Measurements from ENCODE around the gene TKT. TPM values are rescaled to one million over a fixed set of nuclear protein-coding genes. Genes with fewer than 3 reads are reported as not detected.
A peak's percentile ranks its signal among the peaks of the same experiment; 100 is the strongest.

TKT gene
- total and polyA plus RNA-seq, 2 of the 13 experiments (the other 11 are each of a cell fraction or from before 2014, with no cell fraction given): 150 to 238 TPM

DNA sequence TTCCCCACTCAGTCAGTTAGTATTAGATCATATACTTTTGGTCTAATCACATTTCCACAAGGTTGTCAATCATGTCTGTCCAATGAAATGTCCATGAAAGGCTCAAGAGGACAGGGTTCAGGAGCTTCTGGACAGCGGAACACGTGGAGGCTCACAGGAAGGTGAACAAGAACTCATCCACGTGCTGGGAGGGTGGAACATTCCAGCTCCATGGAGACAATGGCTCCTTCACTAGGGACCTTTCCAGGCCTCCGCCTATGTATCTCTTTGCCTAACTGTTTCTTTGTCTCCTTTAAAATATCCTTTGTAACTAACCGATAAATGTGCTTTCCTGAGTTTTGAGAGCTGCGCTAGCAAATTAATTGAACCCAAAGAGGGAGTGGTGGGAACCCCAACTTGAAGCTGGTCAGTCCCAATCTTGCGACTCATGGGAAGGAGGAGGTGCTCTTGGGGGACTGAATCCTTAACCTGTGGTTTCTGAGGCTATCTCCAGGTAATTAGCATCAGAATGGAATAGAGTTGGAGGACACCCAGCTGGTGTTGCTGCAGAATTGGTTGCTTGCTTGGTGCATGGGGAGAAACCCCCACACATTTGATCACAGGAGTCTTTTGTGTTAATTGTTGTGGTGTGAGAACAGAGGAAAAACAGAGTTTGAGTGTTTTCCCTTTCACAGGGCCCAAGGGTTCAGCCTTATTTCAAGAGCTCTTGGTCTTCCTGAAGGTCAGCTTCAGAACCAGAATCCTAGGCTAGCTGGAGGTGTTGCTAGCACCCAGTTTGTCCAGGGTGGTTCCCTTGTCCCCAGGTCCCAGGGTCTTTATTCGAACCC is 3.0 kb upstream of the TKT start (continued):
- TF ChIP-seq, protein P1, sequence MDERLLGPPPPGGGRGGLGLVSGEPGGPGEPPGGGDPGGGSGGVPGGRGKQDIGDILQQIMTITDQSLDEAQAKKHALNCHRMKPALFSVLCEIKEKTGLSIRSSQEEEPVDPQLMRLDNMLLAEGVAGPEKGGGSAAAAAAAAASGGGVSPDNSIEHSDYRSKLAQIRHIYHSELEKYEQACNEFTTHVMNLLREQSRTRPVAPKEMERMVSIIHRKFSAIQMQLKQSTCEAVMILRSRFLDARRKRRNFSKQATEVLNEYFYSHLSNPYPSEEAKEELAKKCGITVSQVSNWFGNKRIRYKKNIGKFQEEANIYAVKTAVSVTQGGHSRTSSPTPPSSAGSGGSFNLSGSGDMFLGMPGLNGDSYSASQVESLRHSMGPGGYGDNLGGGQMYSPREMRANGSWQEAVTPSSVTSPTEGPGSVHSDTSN (CRISPR knock-in tag; IDR thresholded peaks at IDR 0.05): peak; percentile 28; the same call in 1 of the 2 replicates
- no peak for TF ChIP-seq MXD4 (CRISPR knock-in tag; IDR thresholded peaks at IDR 0.05)
- TF ChIP-seq ZNF10 (CRISPR knock-in tag; IDR thresholded peaks at IDR 0.05; ENCODE audit: borderline replicate concordance, low read depth): no peak
- no peak for TF ChIP-seq ZNF124 (CRISPR knock-in tag; IDR thresholded peaks at IDR 0.05)
- TF ChIP-seq MED1 (CRISPR knock-in tag; IDR thresholded peaks at IDR 0.05): peak; percentile 41; the same call in 1 of the 2 replicates
- TF ChIP-seq HOXA5 (CRISPR knock-in tag; IDR thresholded peaks at IDR 0.05): no peak
- peak; percentile 62; the same call in 1 of the 2 replicates for TF ChIP-seq BORCS8-MEF2B (CRISPR knock-in tag; IDR thresholded peaks at IDR 0.05)
- TF ChIP-seq ZNF772 (CRISPR knock-in tag; IDR thresholded peaks at IDR 0.05): no peak
- TF ChIP-seq, protein P2, sequence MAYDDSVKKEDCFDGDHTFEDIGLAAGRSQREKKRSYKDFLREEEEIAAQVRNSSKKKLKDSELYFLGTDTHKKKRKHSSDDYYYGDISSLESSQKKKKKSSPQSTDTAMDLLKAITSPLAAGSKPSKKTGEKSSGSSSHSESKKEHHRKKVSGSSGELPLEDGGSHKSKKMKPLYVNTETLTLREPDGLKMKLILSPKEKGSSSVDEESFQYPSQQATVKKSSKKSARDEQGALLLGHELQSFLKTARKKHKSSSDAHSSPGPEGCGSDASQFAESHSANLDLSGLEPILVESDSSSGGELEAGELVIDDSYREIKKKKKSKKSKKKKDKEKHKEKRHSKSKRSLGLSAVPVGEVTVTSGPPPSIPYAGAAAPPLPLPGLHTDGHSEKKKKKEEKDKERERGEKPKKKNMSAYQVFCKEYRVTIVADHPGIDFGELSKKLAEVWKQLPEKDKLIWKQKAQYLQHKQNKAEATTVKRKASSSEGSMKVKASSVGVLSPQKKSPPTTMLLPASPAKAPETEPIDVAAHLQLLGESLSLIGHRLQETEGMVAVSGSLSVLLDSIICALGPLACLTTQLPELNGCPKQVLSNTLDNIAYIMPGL (CRISPR knock-in tag; IDR thresholded peaks at IDR 0.05; ENCODE audit: borderline replicate concordance in 1 of 2, low read depth in 1 of 2): 0 out of 4 replicates have a peak, but pooled peaks of 1 of the 2 experiments have one; percentile 22
- TF ChIP-seq ZBTB38 (CRISPR knock-in tag; IDR thresholded peaks at IDR 0.05): peak; percentile 76
- TF ChIP-seq FOXC1 (CRISPR knock-in tag; IDR thresholded peaks at IDR 0.05; ENCODE audit: borderline replicate concordance): 0 out of 2 replicates have a peak, but pooled peaks have one; percentile 4
- no peak for TF ChIP-seq CEBPB (IDR thresholded peaks at IDR 0.05; ENCODE audit: borderline replicate concordance, low read depth, low read length)
- peak; percentile 33; the same call in 1 of the 2 replicates for TF ChIP-seq TBX2 (CRISPR knock-in tag; IDR thresholded peaks at IDR 0.05; ENCODE audit: borderline replicate concordance)
- 0 out of 2 replicates have a peak, but pooled peaks have one; percentile 29 for TF ChIP-seq ZNF556 (CRISPR knock-in tag; IDR thresholded peaks at IDR 0.05; ENCODE audit: borderline replicate concordance)
- peak; percentile 13; the same call in 1 of the 2 replicates for TF ChIP-seq ETV5 (CRISPR knock-in tag; IDR thresholded peaks at IDR 0.05; ENCODE audit: borderline replicate concordance)
- TF ChIP-seq ZNF766 (CRISPR knock-in tag; IDR thresholded peaks at IDR 0.05; ENCODE audit: borderline replicate concordance): 0 out of 2 replicates have a peak, but pooled peaks have one; percentile 34
- TF ChIP-seq, protein P3, sequence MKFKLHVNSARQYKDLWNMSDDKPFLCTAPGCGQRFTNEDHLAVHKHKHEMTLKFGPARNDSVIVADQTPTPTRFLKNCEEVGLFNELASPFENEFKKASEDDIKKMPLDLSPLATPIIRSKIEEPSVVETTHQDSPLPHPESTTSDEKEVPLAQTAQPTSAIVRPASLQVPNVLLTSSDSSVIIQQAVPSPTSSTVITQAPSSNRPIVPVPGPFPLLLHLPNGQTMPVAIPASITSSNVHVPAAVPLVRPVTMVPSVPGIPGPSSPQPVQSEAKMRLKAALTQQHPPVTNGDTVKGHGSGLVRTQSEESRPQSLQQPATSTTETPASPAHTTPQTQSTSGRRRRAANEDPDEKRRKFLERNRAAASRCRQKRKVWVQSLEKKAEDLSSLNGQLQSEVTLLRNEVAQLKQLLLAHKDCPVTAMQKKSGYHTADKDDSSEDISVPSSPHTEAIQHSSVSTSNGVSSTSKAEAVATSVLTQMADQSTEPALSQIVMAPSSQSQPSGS (CRISPR knock-in tag; IDR thresholded peaks at IDR 0.05): no peak
- no peak for TF ChIP-seq ZNF724P (CRISPR knock-in tag; IDR thresholded peaks at IDR 0.05; ENCODE audit: borderline replicate concordance)
- no peak for TF ChIP-seq SIN3A (IDR thresholded peaks at IDR 0.05; ENCODE audit: borderline replicate concordance, low read depth, low read length)
